Spleen (tissue), 7 donors: Measurements from ENCODE around the gene ADGRL3.

Experiments used
- POLR2AphosphoS5 ChIP-seq, 3 donors: sonication (generic); formaldehyde crosslinking; IDR thresholded peaks; one replicate each; pipeline ENCODE4 v1.5.1; 2017; ENCODE audit warnings: antibody characterized with exemption in 3 of 3
- TF ChIP-seq, protein P1 (sequence below), 11 experiments: fragments of 200-600 bp in 7 of 11; fragments of 450-650 bp in 4 of 11; sonication (generic) in 4 of 11; IDR thresholded peaks in 8 of 11; conservative IDR thresholded peaks in 3 of 11; 1 replicate in 7 of 11; 2 replicates in 4 of 11; pipeline versions ENCODE4 v1.4.0 to v1.8.0; 2016 to 2021; ENCODE audit warnings: antibody characterized with exemption in 11 of 11, inconsistent platforms in 4 of 11, mild to moderate bottlenecking in 1 of 11
- donor health status: DM: no; HTN: no; CAD: no; lungs with moderate emphysema.
- donor health status: DM: no; HTN: no; CAD: no.
- donor health status: DM: no; HTN: no; CAD: no.

- TF ChIP-seq, protein P1, sequence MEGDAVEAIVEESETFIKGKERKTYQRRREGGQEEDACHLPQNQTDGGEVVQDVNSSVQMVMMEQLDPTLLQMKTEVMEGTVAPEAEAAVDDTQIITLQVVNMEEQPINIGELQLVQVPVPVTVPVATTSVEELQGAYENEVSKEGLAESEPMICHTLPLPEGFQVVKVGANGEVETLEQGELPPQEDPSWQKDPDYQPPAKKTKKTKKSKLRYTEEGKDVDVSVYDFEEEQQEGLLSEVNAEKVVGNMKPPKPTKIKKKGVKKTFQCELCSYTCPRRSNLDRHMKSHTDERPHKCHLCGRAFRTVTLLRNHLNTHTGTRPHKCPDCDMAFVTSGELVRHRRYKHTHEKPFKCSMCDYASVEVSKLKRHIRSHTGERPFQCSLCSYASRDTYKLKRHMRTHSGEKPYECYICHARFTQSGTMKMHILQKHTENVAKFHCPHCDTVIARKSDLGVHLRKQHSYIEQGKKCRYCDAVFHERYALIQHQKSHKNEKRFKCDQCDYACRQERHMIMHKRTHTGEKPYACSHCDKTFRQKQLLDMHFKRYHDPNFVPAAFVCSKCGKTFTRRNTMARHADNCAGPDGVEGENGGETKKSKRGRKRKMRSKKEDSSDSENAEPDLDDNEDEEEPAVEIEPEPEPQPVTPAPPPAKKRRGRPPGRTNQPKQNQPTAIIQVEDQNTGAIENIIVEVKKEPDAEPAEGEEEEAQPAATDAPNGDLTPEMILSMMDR (IDR thresholded peaks at IDR 0.05 in 8 of 11, conservative IDR thresholded peaks at IDR 0.05 in 3 of 11): no peak
- TF ChIP-seq POLR2AphosphoS5 (IDR thresholded peaks at IDR 0.05): no peak
Measured at GRCh38 chr4:61675464-61675863, 475.3 kb downstream of the ADGRL3 start.
